Frontal cortex (tissue), 4 donors: ENCODE data around the gene TMED10. TPM values are rescaled to one million over a fixed set of nuclear protein-coding genes. Genes with fewer than 3 reads are reported as not detected.
A peak's percentile ranks its signal among the peaks of the same experiment; 100 is the strongest.

ENCODE experiments used
- DNase-seq, 2 donors: peaks; one replicate each; pipeline ENCODE4 v3.0.0; 2012; ENCODE audit warnings: low spot score in 2 of 2
- FAIRE-seq: peaks from 2 replicates; lab custom pipeline; 2012; peaks lifted over from hg19 to GRCh38; lab: Jason Lieb, UNC
- small RNA-seq: library from RNA; depleted of rRNA; stranded (forward); fragments of <200 nt; gene quantifications from one replicate; pipeline ENCODE3, GENCODE V24; 2014
- total RNA-seq: library from RNA; depleted of rRNA; stranded (reverse); fragments of >200 nt; gene quantifications from one replicate; pipeline ENCODE4 v1.2.3, GENCODE V29; 2014
- donor health status: control.
- donor health status: control.
- donor health status: control.

The TMED10 gene
- total RNA-seq, 1 donor from 2014 or later = 108 TPM

GRCh38 chr14:75096959-75097358 lies 79.5 kb downstream of the TMED10 start:
- DNase-seq (no peak), FAIRE-seq (no peak)

GRCh38 chr14:75095690-75096089 lies 80.7 kb downstream of the TMED10 start:
- DNase-seq (no peak), FAIRE-seq (no peak)

- DNase-seq = no peak
- no peak for FAIRE-seq
These were observed 81.5 kb downstream of the TMED10 start for GRCh38 chr14:75094896-75095295.

DNA sequence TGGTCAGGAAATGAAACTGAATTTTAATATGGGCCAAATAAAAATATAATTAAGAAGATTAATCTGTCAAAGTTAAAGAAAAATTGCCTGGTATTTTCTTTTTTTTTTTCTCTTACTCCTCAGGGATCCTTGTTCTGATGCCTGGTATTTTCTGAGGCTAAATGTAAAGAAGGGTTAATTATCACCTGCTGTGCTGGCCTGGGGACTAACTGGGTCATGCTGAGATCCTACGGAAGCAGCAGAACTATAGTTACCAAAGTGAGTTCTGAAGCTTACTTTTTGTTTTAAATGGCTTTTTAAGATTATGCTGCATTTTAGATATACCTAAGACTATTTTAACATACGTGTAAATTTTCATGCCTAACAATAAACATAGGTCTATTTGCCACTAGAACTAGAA lies 83.7 kb downstream of the TMED10 start:
- FAIRE-seq (no peak), DNase-seq (no peak)

- no peak for DNase-seq
- FAIRE-seq = no peak
These were observed 85.2 kb downstream of the TMED10 start for GRCh38 chr14:75091251-75091650.

GRCh38 chr14:75090353-75090752 lies 86.1 kb downstream of the TMED10 start:
- DNase-seq = no peak
- no peak for FAIRE-seq

DNA sequence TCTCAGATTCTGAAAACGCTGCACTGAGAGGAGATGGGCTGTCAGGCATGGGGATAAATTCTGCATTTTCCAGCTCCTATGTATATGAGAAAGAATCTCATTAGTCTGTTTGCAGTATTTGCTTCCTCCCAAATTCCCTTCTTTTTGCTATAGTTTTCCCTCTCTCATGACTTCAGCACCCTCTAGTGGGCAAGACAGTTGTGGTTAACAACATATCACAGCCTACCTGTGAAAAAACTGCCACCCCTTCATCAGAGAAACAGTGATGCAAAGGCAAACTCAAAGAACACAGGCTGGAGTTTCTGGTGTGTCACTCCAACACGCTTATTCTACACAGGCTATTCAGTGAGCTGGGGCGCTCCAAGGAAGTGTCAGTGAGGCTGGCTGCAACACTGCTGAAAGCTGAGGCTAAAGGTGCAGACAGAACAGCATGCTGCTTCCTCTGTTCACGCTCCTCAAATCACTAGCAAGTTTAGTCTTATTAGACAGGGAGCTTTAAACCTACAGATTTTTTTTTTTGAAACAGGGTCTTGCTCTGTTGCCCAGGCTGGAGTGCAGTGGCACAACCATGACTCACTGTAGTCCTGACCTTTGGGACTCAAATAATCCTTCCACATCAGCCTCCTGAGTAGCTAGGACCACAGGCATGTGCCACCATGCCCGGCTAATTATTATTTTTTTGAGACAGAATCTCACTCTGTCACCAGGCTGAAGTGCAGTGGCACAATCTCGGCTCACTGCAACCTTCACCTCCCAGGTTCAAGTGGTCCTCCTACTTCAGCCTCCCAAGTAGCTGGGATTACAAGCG lies 87.6 kb downstream of the TMED10 start:
- DNase-seq (peak in 1 of 2 donors; percentile 49), FAIRE-seq (no peak)

DNA sequence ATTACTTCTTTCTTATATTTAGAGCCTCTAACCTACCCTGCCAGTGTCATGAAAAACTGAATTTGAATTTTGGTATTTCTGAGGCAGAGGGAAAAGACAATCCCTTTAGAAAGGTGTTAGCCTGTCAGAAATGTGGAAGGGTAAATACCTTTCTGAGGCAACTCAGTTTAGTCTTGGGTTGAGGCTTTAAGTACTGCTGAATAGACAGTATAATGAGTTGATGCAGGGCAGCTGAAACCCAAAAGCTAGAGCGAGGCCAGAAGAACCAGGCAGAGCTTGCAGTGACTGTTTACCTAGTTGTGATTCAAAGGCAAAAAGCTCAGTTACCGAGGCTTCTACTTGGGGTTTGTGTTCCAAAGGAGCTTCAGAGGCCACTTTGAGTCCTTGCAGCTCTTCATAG lies 88.3 kb downstream of the TMED10 start:
- FAIRE-seq (no peak), DNase-seq (no peak)

DNA sequence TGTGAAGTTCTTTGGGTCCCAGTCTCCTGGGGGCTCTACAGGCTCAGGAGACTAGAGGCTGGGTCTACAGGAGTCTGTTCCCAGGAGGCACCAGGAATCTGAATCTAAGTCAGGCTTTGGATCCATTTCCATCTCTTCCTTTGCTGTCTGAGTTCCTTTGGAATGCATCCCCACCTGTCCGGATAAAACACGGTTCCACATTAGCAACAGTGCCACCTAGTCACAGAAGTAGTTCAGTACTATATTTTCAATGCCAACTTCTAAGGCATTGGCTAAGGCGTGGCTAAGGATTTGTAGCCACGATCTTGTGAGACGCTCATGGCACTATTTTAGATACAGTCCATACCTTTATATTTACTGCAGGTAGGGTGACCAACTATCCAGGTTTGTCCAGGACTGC lies 91.9 kb downstream of the TMED10 start:
- DNase-seq (no peak), FAIRE-seq (no peak)

GRCh38 chr14:75083271-75083670 lies 93.1 kb downstream of the TMED10 start:
- DNase-seq (no peak), FAIRE-seq (no peak)

DNA sequence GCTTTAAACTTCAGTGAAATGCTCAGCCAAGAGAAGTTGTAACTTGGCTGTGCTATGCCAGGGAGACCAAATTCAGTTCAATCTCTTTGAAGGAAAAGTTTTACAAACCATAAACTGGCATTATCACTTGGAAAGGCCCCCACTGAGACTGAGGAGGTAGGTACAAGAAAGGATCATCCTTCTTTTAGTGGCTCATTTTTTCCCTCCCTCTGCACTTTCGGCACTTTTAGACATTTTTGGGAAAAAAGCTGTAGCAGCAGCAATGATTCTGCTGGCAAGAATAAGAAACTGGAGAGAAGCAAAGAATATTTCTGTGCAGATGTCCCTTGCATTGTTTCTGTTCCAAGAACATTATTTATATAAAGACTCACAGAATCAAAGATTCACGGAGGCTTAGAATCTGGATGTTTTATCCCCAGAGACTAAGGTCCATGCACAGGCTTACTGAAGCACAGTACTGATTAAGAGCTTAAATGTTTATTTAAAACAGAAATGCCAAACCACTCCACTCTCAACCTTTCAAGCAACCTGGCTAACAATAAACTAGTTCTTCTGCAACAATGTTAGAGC lies 94.7 kb downstream of the TMED10 start:
- FAIRE-seq (no peak), DNase-seq (no peak)

Small RNA genes lying within 50 kb of the gene (small RNA-seq; reads per million reads assigned to genes)
- gene HIF1AP1 = not detected
- gene RNU4ATAC14P = not detected

Other genes starting within 250 kb of the TMED10 start
- gene PGF, start 221.0 kb downstream of the TMED10 start, total RNA-seq = 2.9 TPM
- 26.5 TPM for gene EIF2B2, start 173.7 kb downstream of the TMED10 start, total RNA-seq
- gene MLH3, start 125.1 kb downstream of the TMED10 start, total RNA-seq = 79.1 TPM
- gene ACYP1, start 112.6 kb downstream of the TMED10 start, total RNA-seq = 17.9 TPM
- 2.4 TPM for gene ZC2HC1C, start 107.0 kb downstream of the TMED10 start, total RNA-seq
- gene NEK9, start 49.6 kb downstream of the TMED10 start, total RNA-seq = 20.0 TPM
- 15.1 TPM for gene FOS, start 102.2 kb upstream of the TMED10 start, total RNA-seq